Activated effector memory CD4-positive, alpha-beta T cell treated with anti-CD3 and anti-CD28 coated beads, Interleukin-2, amount 50 U/mL, for 16 hours (primary cell): ENCODE results near the gene TRPM5.

Experiments used
- DNase-seq: peaks from one replicate; pipeline ENCODE4 v3.0.0-alpha.2; 2020

Gene TRPM5

DNA sequence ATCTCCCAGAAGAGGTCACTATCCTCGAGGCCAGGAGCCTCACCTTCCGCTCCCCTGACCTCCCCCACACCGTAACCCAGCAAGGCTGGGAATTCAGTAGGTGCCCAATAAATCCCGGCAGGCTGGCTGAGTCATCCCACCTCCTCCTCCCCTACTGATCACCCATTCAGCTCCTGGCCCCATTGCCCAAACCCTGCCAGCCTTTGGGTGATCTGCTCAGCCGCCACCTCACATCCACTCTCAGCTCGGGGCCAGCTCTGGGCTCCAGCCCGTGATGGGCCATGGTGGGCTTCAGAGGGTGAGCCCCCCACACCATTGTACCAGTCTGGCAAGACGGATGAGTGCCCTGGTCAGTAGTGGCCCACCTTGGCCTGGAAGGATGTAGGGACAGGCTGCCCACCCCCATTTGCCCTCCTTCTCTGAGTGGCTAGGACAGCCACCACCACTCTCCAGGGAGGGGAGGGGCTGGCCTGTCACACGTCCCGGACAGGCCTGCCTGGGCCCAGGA lies 8.2 kb downstream of the TRPM5 start:
- no peak for DNase-seq

DNA sequence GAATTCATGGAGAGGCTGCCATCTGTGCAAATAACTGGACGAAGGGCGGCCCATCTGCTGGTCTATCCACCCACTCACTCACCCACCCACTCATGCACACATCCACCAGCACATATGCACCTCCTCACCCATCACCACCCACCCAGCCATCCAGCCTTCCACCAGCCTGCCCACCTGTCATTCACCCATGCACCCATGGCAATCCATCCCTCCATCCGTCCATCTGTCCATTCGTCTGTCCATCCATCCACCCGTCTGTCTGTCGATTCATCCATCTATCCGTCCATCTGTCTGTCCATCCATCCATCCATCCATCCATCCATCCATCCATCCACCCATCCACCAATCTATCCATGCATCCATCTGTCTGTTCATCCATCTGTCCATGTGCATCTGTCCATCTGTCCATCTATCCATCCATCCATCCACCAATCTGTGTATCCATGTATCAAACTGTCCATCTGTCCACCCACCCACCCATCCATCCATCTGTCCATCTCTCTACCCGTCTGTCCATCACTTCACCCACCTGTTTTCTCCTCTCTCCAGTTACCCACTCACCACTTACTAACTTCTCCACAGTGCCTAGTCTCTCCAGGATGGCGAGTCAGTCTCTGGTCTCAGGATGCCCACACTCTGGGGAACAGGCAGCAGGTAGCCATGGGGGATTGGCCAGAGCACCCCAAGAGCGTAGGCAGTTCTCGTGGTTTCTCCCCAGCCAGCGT lies 8.9 kb downstream of the TRPM5 start:
- no peak for DNase-seq

DNA sequence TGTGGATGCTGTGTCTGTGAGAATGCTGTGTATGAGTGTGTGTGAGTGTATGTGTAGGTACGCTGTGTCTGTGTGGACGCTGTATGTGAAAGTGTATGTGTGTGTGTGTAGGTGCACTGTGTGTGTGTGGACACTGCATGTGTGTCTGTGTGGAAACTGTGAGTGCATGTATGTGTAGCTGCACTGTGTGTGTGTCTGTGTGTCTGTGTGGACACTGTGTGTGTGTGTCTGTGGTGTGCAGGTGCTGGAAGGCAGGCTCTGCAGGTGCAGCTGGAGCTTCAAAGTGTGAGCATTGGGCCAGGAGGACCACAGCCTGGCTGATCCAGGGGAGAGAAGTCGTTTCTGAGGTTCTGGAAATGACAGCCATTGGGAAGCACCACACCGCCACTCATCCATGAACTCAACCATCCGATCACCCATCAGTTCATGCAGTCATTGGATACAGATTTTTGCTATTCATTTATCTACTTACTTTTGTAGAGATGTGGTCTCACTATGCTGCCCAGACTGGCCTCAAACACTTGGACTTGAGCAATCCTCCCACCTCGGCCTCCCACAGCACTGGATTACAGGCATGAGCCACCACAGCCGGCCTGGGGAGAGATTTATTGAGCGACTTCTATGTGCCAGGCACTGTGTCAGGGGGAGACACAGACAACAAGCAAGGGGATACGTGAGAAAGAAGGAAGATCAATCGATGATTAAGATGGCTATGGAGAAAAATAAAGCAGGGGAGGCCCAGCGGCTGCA lies 9.6 kb downstream of the TRPM5 start:
- DNase-seq: no peak

DNA sequence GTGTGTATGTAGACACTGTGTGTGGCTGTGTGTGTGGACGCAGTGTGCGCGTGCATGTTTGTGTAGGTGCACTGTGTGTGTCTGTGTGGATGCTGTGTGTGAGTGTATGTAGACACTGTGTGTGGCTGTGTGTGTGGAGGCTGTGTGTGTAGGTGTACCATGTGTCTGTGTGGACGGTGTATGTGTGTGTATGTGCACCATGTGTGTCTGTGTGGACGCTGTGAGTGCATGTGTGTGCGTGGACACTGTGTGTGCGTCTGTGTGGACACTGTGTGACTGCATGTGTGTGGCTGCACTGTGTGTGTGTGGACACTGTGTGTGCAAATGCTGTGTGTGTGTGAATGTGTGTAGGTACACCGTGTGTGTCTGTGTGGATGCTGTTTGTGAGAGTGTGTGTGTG lies 10.3 kb downstream of the TRPM5 start:
- no peak for DNase-seq

DNA sequence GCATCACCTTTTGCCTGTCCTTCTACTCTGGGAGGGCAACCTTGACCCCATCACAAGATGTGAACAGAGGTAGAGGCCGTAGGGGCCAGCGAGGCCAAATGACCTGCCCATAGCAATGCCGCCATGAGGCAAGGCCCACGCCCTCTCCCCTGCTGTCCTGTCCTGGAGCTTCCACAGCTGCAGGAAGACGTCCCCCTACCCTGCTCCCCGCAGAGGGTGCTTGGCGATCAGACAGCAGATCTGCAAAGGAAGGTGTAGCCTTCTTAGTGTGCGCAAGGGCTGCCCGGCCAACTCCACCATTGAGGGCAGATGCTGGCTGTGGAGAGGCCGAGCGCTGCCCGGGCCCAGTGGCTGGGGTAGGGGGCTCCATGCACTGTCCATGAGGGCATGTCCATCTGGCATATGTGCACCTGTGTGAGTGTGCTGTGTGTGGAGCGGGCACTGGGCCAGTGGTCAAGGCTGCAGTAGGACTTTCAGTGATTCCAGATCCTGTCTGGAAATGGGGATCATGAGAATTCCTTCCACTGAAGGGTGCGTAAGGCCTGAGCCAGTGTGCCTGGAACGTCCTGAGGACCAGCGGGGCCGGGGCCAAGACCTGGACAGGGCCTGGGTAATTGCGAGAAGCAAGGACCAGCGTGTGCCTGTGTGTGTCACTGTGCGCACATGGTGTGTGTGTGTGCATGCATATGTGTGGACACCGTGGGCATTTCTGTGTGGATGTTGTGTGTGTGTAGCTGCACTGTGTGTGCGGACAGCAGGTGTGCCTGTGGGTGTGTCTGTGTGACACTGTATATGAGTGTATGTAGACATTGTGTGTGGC lies 11.0 kb downstream of the TRPM5 start:
- DNase-seq: no peak

DNA sequence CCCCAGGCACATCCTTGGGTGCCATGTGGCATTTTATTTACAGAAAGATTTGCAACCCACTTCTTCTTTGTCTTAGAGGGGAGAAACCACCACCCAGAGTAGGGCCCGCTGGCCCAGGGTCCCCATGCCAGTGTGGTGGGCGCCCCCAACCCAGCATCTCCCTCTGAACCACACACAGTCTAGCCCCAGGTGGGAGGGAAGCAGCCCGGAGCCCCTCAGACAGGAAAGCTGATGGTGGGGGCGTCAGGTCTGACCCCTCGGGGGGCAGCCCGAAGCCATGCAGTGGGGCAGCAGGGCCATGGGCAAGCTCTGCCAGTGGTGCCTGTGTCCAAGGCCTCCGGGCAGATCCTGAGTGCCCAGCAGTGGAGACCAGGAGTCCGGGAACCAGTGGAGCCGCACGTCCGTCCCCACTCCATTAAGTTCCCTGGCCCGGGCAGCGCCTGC lies 11.7 kb downstream of the TRPM5 start:
- DNase-seq: no peak

DNA sequence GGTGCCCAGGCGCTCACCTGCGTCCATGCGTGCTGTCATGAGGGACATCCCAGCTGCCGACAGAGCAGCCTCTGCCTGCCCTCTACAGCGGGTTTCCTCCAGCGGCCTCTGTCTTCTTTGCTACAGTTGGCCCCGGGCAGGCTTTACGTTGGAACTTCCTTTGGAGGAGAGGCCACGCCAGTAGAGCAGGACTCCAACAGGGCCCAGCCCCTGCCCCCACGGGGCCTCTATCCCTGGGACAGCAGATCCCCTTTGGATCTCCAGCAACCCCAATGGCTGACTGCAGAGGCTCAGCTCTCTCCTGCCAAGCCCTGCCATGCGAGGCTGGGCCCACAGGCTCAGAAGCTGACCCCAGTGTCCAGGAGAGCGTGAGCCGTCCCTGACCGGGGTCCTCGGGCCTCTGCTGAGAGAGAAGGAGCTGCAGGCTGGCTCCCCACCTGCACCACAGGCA lies 12.1 kb downstream of the TRPM5 start:
- DNase-seq: no peak

DNA sequence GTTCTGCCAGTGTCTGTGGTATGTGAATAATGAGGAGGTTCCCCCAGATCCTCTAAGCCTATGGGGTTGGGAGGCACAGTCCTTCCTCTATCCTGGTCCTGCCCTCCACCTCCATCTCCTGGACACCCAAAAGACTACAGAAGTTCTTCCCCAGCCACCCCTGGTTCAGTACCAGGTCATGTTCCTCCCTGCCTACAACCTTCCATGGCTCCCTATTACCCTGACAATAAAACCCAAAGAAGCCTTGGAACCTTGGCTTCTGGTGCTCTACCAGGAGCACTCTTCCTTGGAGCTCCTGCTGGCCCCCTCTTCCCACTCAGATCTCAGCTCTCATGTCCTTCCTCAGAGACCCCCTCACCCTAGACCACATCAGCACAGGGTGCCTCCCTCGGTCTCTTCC lies 12.9 kb downstream of the TRPM5 start:
- DNase-seq: no peak

DNA sequence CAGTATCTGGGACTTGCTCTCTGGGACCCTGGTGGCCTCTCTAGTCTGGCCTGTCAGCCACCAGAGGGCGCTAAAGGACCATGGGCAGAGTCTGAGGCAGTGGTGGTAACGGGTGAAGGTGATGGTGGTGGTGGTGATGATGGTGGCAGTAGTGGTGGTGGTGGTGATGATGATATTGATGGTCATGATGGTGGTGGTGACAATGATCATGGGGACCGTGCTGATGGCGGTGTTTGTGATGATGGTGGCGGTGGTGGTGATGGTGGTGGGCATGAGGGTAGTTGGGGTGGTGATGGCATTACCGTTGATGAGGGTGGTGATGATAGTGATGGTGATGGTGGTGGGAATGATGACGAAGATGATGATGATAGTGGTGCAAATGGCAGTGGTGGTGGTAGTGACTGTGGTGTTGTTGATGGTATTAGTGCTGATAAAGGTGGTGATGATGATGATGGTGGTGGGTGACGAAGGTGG lies 16.0 kb downstream of the TRPM5 start:
- peak; percentile 94 for DNase-seq

DNA sequence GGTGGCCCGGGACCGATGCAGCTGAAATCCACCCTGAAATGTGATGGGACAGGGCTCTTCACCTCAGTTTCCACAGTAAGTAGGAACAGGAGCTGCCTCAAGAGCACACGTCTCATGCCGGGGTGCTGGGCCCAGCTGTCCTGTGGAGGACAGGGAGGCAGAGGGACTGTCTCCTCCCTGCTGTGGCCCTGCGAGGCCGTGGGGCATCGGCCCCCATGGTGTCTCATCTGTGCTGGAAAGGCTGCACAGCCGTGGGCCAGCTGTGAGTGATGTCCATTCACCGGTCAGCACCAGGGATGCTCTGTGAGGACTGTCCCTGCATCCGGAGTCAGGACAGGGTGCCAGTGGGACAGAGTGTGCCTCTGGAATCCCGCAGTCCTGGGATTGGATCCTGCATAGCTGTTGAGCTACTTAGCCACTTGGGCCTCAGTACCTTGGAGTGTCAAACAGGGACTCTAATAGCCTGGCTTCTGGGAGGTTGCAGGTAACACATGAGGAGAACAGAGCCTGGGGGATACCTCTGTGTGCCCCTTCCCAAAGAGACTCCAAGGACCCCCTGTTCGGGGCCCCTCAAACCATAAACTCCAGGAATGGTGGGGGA lies 16.5 kb downstream of the TRPM5 start:
- DNase-seq: no peak

DNA sequence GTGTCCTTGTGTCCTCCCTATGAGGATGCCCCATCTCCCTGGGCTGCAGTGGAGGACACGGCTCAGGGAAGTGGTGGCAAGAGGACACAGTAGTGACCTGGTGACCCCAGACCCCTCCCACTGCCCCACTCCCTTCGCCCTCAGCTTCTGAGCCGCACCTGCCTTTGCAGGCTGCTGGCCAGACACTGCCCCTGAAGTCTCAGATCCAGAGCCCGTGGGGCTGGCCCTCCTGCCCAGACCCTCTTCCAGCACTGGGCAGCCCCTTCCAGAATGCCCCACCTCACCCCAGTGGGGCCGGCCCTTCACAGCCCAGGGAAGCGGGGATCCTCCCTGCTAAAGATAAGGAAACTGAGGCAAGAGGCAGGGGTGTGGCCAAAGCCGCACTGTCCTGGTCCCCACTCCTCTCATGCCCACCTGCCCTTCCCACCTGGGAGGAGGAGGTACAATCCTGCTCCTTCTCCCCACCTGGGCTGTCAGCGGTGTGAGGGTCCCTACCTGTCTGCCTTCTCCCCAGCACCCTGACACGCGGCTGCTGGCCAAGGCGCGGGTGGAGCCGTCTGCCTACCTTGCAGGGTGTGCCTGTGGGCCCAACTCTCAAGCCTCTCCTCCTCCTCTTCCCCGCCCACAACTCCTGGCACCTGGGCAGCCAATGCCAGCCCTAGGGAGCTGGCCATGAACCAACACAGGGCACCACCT lies 17.3 kb downstream of the TRPM5 start:
- DNase-seq: no peak

DNA sequence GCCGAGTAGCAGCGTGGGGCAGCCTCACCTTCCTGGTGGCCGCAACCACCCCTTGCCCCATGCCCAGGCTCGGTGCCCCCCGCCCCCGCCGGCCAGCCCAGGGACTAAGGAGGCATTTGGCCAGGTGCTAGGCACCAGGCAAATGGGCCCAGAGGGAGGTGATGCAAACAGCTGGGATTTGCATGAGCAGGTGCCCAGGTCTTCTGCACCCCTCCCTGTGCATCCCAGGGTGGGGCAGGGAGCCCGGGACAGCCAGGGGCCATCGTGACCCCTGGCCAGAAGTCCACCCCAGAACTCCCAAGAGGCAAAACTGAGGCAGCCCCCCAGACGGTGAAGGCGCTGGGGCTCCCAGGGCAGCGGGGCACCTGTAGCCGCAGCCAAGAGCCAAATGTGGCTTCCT lies 18.1 kb downstream of the TRPM5 start:
- DNase-seq: no peak

DNA sequence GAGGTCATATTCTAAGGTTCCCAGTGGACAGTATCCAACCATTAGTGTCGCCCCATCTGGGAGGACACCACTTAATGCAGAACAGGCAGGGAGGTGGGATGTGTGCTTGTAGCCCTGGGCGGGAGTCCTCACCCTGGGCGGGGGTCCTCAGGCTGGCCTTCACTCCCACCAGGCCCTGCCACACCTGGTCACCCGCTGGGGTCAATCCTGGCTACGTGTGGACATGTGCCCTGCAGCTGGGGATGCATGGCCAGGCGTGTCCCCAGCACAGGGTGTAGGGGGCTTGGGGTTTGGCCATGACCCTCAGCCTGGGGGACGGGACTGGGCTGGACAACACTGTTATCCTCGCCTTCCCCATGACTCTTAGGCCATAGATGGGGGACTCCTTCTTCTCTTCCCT lies 18.8 kb downstream of the TRPM5 start:
- DNase-seq: no peak

DNA sequence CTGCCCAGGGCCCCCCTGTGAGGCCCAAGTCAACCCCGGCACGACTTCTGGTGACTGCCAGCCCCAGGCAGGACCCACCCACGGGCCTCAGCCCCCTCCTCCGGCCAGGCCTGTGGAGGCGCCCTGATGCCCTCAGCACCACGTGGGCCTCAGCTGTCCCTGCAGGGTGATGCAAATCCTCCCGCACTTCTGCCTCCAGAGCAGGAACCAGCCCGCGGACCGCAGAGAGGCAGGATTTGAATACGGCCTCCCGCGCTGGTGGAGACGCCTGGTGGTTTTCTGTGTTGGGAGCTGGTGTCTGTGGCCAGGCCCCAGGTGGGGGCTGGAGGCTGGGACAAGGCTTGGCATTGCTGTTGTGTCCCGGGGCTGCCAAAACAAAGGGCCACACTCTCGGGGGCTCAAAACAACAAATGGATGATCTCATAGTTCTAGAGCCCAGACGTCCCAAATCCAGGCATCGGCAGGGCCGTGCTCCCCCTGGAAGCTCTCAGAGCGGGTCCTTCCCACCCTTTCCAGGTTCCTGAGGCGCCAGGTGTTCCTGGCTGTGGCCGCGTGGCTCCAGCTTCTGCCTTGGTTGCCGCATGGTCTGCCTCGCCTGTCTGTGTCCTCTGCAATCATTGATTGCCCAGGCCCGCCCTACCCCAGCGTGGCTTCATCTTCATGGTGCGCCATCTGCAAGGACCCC lies 19.4 kb downstream of the TRPM5 start:
- DNase-seq: no peak

DNA sequence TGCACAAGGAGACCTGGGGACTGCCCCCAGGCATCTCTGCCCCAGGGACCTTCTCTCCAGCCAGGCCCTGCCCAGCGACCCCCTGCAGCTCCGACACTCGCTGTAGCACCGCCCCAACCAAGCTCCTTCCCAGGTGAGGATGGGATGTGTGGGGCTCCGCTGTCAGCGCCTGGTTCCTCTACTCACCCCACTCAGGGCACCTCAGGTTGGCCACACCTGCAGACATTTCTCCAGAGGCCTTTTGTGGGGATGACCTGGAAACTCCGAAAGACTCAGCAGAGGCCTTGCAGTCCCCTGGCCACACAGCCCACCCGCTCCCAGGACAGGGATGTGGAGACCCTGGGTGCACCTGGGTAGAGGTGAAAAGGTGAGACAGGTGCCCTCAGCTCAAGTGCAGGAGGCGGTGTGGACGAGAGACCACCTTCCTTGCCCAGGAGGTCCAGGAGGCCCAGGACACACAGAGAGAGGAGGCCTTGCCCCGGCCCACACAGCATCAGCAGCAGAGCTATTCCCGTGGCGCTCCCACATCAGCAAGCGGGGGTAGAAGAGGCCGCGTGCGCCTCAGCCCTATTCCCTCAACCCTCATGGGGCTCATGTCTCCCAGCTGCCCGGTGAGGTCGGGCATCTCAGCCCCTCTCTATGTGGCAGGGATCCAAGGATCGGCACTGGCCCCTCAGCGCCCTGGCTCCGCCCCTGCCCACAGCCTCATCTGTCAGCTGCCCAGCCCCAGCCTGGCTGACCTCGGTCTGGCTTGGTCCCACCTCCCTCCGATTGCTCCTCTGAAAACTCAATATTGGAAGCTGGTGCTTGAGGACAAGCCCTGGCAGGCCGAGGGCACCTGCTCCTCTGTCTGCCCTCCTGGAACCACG lies 20.9 kb downstream of the TRPM5 start:
- no peak for DNase-seq

DNA sequence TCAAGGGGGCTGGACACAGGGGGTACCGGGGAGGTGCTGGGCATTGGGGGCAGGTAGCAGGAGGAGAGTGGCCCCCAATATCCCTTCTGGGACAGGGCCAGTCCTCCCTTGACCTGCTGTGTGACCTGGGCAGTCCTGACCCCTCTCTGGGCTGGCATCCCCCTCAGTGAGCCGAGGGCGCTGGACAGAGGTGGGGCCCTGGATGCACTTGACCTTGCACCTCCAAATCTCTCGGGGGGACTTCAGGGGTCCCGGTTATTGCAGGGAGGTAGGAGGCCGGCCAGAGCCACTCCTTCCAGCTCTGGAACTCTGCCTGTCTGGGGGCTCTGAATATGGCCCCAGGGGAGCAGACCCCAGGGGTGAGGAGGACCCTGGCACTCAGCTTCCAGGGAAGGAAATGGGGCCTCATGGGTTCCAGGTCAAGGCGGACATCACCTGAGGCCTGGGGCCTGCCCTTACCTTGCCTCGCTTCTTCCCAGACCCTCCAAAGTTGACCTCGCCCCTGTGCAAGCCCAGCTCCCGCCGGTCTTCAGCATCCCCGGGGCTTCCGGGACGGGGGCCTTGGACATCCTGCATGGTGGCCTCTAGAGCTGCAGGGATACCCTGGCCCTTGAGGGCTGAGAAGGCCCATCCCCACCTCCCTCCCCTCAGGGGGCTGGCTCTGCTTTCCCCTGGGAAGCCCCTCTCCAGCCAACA lies 21.7 kb downstream of the TRPM5 start:
- DNase-seq: no peak

DNA sequence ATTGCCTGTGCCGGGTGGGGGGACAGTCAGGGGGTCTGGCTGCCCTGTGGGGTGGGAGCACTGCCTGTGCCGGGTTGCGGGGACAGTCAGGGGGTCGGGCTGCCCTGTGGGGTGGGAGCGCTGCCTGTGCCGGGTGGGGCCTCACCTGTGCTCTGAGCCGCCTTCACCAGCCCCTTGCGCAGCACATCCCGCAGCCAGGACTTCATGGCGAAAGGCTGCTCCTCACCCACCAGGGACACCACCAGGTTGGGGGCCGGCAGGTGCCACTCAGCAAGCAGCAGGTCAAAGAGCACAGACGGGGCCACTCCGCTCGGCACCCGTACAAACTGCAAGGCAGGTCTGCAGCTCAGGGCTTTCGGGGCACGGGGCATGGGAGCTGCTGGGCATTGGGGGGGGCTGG lies 22.3 kb downstream of the TRPM5 start:
- DNase-seq: no peak

DNA sequence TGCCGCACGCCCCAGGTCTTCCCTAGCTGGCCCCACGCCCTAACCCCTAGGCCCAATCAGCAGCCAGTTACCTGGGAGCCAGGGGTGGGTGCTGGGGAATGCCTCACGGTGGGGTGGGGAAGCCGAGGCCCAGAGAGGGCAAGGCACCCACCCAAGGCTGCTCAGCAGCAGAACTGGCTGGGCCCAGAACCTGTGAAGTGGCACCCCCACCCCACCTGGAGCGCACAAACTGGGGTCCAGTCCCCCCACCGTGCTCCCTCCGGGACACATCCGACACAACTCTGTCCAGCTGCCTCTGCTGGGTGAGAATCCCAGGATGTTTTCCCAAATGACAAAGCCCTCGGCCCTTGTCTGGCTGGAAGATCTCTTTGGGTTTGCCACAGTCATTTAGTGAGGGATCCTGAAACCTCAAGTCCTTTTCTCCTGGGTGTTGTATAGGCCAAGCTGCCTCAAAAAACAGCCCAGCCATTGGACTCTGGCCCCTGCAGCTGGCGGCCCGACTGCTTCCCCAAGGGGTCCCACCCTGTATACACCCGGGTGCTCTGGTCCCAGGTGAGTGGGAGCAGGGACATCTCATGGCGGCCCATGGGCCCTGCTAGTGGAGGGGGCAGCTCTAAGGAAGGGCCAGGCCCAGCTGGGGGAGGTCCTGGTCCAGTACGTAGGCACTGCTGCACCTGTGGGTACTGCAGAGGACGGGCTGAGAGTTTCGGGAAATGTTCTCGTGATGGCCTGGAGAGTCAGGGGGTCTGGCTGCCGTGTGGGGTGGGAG lies 22.9 kb downstream of the TRPM5 start:
- DNase-seq: no peak
